HepG2 (cell line): ENCODE data around the gene CLEC16A. TPM values are rescaled to one million over a fixed set of nuclear protein-coding genes. Genes with fewer than 3 reads are reported as not detected.
A peak's percentile ranks its signal among the peaks of the same experiment; 100 is the strongest.

Experiments
- ARHGAP35 ChIP-seq: sonication (generic); formaldehyde crosslinking; IDR thresholded peaks from 2 replicates; pipeline ENCODE4 v1.9.0; 2022; ENCODE audit warnings: mild to moderate bottlenecking, inconsistent platforms, moderate library complexity, missing genetic modification reagents, borderline replicate concordance
- CBX1 ChIP-seq: IDR thresholded peaks from one replicate; pipeline ENCODE4 v1.6.1; 2016; ENCODE audit warnings: antibody characterized with exemption, low read depth
- FUBP1 ChIP-seq: sonication (generic); formaldehyde crosslinking; IDR thresholded peaks from 2 replicates; pipeline ENCODE4 v1.5.1; 2020; ENCODE audit warnings: missing genetic modification reagents, mild to moderate bottlenecking, borderline replicate concordance
- ISL2 ChIP-seq: sonication (generic); formaldehyde crosslinking; IDR thresholded peaks from 2 replicates; pipeline ENCODE4 v1.5.0; 2020; ENCODE audit warnings: missing genetic modification reagents
- KDM1A ChIP-seq: IDR thresholded peaks from 2 replicates; pipeline ENCODE4 v1.6.1; 2016; ENCODE audit warnings: missing compliant biosample characterization
- KDM6A ChIP-seq: IDR thresholded peaks from 2 replicates; pipeline ENCODE4 v1.6.1; 2016; ENCODE audit warnings: low read depth
- NCOR1 ChIP-seq: fragments of 200-600 bp; sonication (generic); IDR thresholded peaks from 2 replicates; pipeline ENCODE4 v1.7.0; 2017; ENCODE audit warnings: antibody characterized with exemption, low read length, borderline replicate concordance
- NFATC3 ChIP-seq: sonication (generic); formaldehyde crosslinking; IDR thresholded peaks from 2 replicates; pipeline ENCODE4 v1.5.1; 2020; ENCODE audit warnings: mild to moderate bottlenecking, missing genetic modification reagents
- NFE2 ChIP-seq: sonication (generic); formaldehyde crosslinking; IDR thresholded peaks from 2 replicates; pipeline ENCODE4 v1.4.0; 2020; ENCODE audit warnings: missing genetic modification reagents
- PAX8 ChIP-seq: sonication (generic); formaldehyde crosslinking; IDR thresholded peaks from 2 replicates; pipeline ENCODE4 v1.8.0; 2022; ENCODE audit warnings: mild to moderate bottlenecking, missing genetic modification reagents, borderline replicate concordance
- REL ChIP-seq: sonication (generic); formaldehyde crosslinking; conservative IDR thresholded peaks from 2 replicates; pipeline ENCODE4 v1.8.0; 2022; ENCODE audit warnings: mild to moderate bottlenecking, missing genetic modification reagents, moderate library complexity
- RFXAP ChIP-seq: sonication (generic); formaldehyde crosslinking; IDR thresholded peaks from 2 replicates; pipeline ENCODE4 v1.4.0; 2020; ENCODE audit warnings: missing genetic modification reagents, borderline replicate concordance
- SOX13 ChIP-seq, 3 experiments: fragments of 450-650 bp in 1 of 3; sonication (generic) in 1 of 3; formaldehyde crosslinking in 1 of 3; IDR thresholded peaks in 2 of 3; conservative IDR thresholded peaks in 1 of 3; 2 replicates each; pipeline versions ENCODE4 v1.5.0 to v1.6.1; 2016 to 2020; ENCODE audit warnings: antibody characterized with exemption in 1 of 3, mild to moderate bottlenecking in 1 of 3, missing compliant biosample characterization in 1 of 3, missing genetic modification reagents in 1 of 3, moderate library complexity in 1 of 3
- STAT6 ChIP-seq: sonication (generic); formaldehyde crosslinking; IDR thresholded peaks from 2 replicates; pipeline ENCODE4 v1.4.0; 2020; ENCODE audit warnings: missing genetic modification reagents, mild to moderate bottlenecking, borderline replicate concordance
- ZMYM4 ChIP-seq: sonication (generic); formaldehyde crosslinking; IDR thresholded peaks from 2 replicates; pipeline ENCODE4 v1.8.1; 2023; ENCODE audit warnings: mild to moderate bottlenecking, missing genetic modification reagents
- ZNF333 ChIP-seq: sonication (generic); formaldehyde crosslinking; IDR thresholded peaks from 2 replicates; pipeline ENCODE4 v1.4.0; 2020; ENCODE audit warnings: mild to moderate bottlenecking, missing genetic modification reagents, borderline replicate concordance
- ZNF335 ChIP-seq: sonication (generic); formaldehyde crosslinking; IDR thresholded peaks from 2 replicates; pipeline ENCODE4 v1.4.0; 2020; ENCODE audit warnings: missing genetic modification reagents
- ZNF574 ChIP-seq: sonication (generic); formaldehyde crosslinking; IDR thresholded peaks from 2 replicates; pipeline ENCODE4 v1.4.0; 2020; ENCODE audit warnings: missing genetic modification reagents
- ZNF597 ChIP-seq: sonication (generic); formaldehyde crosslinking; IDR thresholded peaks from 2 replicates; pipeline ENCODE4 v1.5.0; 2020; ENCODE audit warnings: missing genetic modification reagents
- ZNF790 ChIP-seq: sonication (generic); formaldehyde crosslinking; IDR thresholded peaks from 2 replicates; pipeline ENCODE4 v1.8.0; 2022; ENCODE audit warnings: missing genetic modification reagents, mild to moderate bottlenecking, borderline replicate concordance
- polyA plus RNA-seq, 8 experiments: library from polyadenylated mRNA; depleted of rRNA in 3 of 8; stranded (reverse) in 7 of 8; unstranded in 1 of 8; fragments of >200 nt; fragmentation: Illumina TruSeq in 4 of 8; extraction: Trizol in 4 of 8; gene quantifications; 2 replicates each; pipeline versions ENCODE4 v1.2.1 to v1.2.3, GENCODE V29; 2011 to 2016; ENCODE audit warnings: low read depth in 4 of 8, missing spikeins in 1 of 8, mixed read lengths in 1 of 8; ENCODE audit not compliant: insufficient read depth in 1 of 8
- total RNA-seq, 5 experiments: library from RNA; depleted of rRNA; stranded (reverse); fragments of >200 nt; fragmentation: Illumina TruSeq; extraction: Trizol; gene quantifications; 2 replicates each; pipeline ENCODE4 v1.2.3, GENCODE V29; 2016; ENCODE audit warnings: low read depth in 1 of 5

CLEC16A gene
- total and polyA plus RNA-seq, 2 of the 13 experiments (the other 11 are each of a cell fraction or from before 2014, with no cell fraction given) = 8.5 to 10.3 TPM

- no peak for TF ChIP-seq STAT6 (CRISPR knock-in tag)
- no peak for TF ChIP-seq KDM1A (CRISPR knock-in tag)
- TF ChIP-seq PAX8 (CRISPR knock-in tag) = 0 out of 2 replicates have a peak, but pooled peaks have one; percentile 68
- no peak for TF ChIP-seq CBX1
- TF ChIP-seq REL = peak; percentile 91
- TF ChIP-seq SOX13 (IDR thresholded peaks at IDR 0.05) = no peak
- peak in 1 of 2 experiments; percentile 56; a peak in 2 of 4 replicates for TF ChIP-seq SOX13 (CRISPR knock-in tag; conservative IDR thresholded peaks at IDR 0.05 in 1 of 2, IDR thresholded peaks at IDR 0.05 in 1 of 2)
- TF ChIP-seq NFE2 (CRISPR knock-in tag) = 0 out of 2 replicates have a peak, but pooled peaks have one; percentile 17
- peak; percentile 83; the same call in 1 of the 2 replicates for TF ChIP-seq ZNF335 (CRISPR knock-in tag)
- peak; percentile 59 for TF ChIP-seq ZMYM4 (CRISPR knock-in tag)
- no peak for TF ChIP-seq NCOR1
- peak; percentile 95 for TF ChIP-seq ARHGAP35 (CRISPR knock-in tag)
- TF ChIP-seq ISL2 (CRISPR knock-in tag) = peak; percentile 59
- no peak for TF ChIP-seq NFATC3 (CRISPR knock-in tag)
- TF ChIP-seq KDM6A (CRISPR knock-in tag) = no peak
- peak; percentile 83; the same call in 1 of the 2 replicates for TF ChIP-seq ZNF790 (CRISPR knock-in tag)
- TF ChIP-seq ZNF574 (CRISPR knock-in tag) = peak; percentile 77
- TF ChIP-seq RFXAP (CRISPR knock-in tag) = peak; percentile 82; the same call in 1 of the 2 replicates
- TF ChIP-seq FUBP1 (CRISPR knock-in tag) = no peak
- TF ChIP-seq ZNF597 (CRISPR knock-in tag) = no peak
- TF ChIP-seq ZNF333 = peak; percentile 80; the same call in 1 of the 2 replicates
These were observed 49.1 kb upstream of the CLEC16A start (continued) for GRCh38 chr16:10895053-10895946.
